ENCODE results near the gene CSAD. TPM values are rescaled to one million over a fixed set of nuclear protein-coding genes. Genes with fewer than 3 reads are reported as not detected.
A peak's percentile ranks its signal among the peaks of the same experiment; 100 is the strongest.

Gene CSAD
- total and polyA plus RNA-seq, 2 of the 13 experiments (the other 11 are each of a cell fraction or from before 2014, with no cell fraction given), result 7.2 to 23.5 TPM

- TF ChIP-seq TP53 (CRISPR knock-in tag; conservative IDR thresholded peaks at IDR 0.05) (0 out of 2 replicates have a peak, but pooled peaks have one; percentile 19), ISL2 (CRISPR knock-in tag; IDR thresholded peaks at IDR 0.05) (0 out of 2 replicates have a peak, but pooled peaks have one; percentile 25), KDM1A (CRISPR knock-in tag; IDR thresholded peaks at IDR 0.05) (no peak), POLR2G (IDR thresholded peaks at IDR 0.05; ENCODE audit: low read depth, low read length) (peak; percentile 70), TOE1 (CRISPR knock-in tag; IDR thresholded peaks at IDR 0.05) (no peak), PAWR (CRISPR knock-in tag; IDR thresholded peaks at IDR 0.05; ENCODE audit: borderline replicate concordance) (no peak), HDAC1 (CRISPR knock-in tag; IDR thresholded peaks at IDR 0.05) (peak; percentile 19; the same call in 1 of the 2 replicates), SMAD1 (CRISPR knock-in tag; IDR thresholded peaks at IDR 0.05; ENCODE audit: borderline replicate concordance, low read depth) (no peak), MAFK (conservative IDR thresholded peaks at IDR 0.05 in 1 of 2, IDR thresholded peaks at IDR 0.05 in 1 of 2; ENCODE audit: low read length in 2 of 2) (no peak), SAP130 (CRISPR knock-in tag; IDR thresholded peaks at IDR 0.05; ENCODE audit: low read depth) (peak; percentile 78), ARHGAP35 (CRISPR knock-in tag; IDR thresholded peaks at IDR 0.05; ENCODE audit: borderline replicate concordance) (peak; percentile 21; the same call in 1 of the 2 replicates), PREB (CRISPR knock-in tag; IDR thresholded peaks at IDR 0.05) (no peak), E2F1 (CRISPR knock-in tag; IDR thresholded peaks at IDR 0.05) (peak; percentile 50; the same call in 1 of the 2 replicates), CENPX (CRISPR knock-in tag; IDR thresholded peaks at IDR 0.05) (no peak), ZNF781 (CRISPR knock-in tag; IDR thresholded peaks at IDR 0.05; ENCODE audit: borderline replicate concordance, not compliant biosample characterization) (no peak), AGO2 (optimal IDR thresholded peaks at IDR 0.05; ENCODE audit: low read depth, low read length) (peak; percentile 23), ESRRA (CRISPR knock-in tag; IDR thresholded peaks at IDR 0.05; ENCODE audit: low read depth) (0 out of 2 replicates have a peak, but pooled peaks have one; percentile 35), KLF16 (CRISPR knock-in tag; IDR thresholded peaks at IDR 0.05) (no peak), SP1 (IDR thresholded peaks at IDR 0.05) (no peak), SP1 (CRISPR knock-in tag; IDR thresholded peaks at IDR 0.05) (peak; percentile 69), ZNF569 (CRISPR knock-in tag; IDR thresholded peaks at IDR 0.05; ENCODE audit: borderline replicate concordance) (no peak), ZNF331 (CRISPR knock-in tag; IDR thresholded peaks at IDR 0.05) (0 out of 2 replicates have a peak, but pooled peaks have one; percentile 29), ZNF672 (CRISPR knock-in tag; IDR thresholded peaks at IDR 0.05) (no peak), ZNF136 (CRISPR knock-in tag; IDR thresholded peaks at IDR 0.05; ENCODE audit: low read depth) (no peak), CEBPZ (IDR thresholded peaks at IDR 0.05; ENCODE audit: low read length) (no peak)
These were observed 40.7 kb upstream of the CSAD start (continued) for GRCh38 chr12:53221203-53222080.

Data from HepG2 (cell line).